Astrocyte of the cerebellum (primary cell): ENCODE measurements around the gene FAM53B.

Source experiments
- DNase-seq: peaks from one replicate; pipeline ENCODE4 v3.0.0-alpha.2; 2011; ENCODE audit warnings: low read depth
- H3K4me3 ChIP-seq: 2 replicates; pipeline ENCODE4 v1.5.1; 2011; ENCODE audit warnings: mild to moderate bottlenecking, low read depth, low read length, moderate library complexity
- CTCF ChIP-seq: IDR thresholded peaks from 2 replicates; pipeline ENCODE4 v1.5.1; 2012; ENCODE audit warnings: low read length, low read depth, moderate library complexity, mild to moderate bottlenecking; ENCODE audit errors: missing control alignments
- in situ Hi-C: cut with HindIII; loops from 2 replicates; pipeline ENCODE4 v1.10.0; 2017; ENCODE audit warnings: low sequenced_read_pairs

The FAM53B gene

GRCh38 chr10:124734311-124735166 is 9.6 kb downstream of the FAM53B start:
- no peak overlapping the region for H3K4me3 ChIP-seq
- no peak for TF ChIP-seq CTCF
- no peak for DNase-seq
- in situ Hi-C loops, result no loop called here

- no peak for DNase-seq
- TF ChIP-seq CTCF, result no peak
- in situ Hi-C loops, result no loop called here
- no peak overlapping the region for H3K4me3 ChIP-seq
Measured at GRCh38 chr10:124733571-124734245, 10.5 kb downstream of the FAM53B start.

GRCh38 chr10:124732931-124733570 is 11.1 kb downstream of the FAM53B start:
- in situ Hi-C loops, result no loop called here
- H3K4me3 ChIP-seq, result no peak overlapping the region
- no peak for DNase-seq
- no peak for TF ChIP-seq CTCF

- in situ Hi-C loops, result no loop called here
- TF ChIP-seq CTCF, result no peak
Measured at GRCh38 chr10:124731551-124731950, 12.6 kb downstream of the FAM53B start.

GRCh38 chr10:124730790-124731189 is 13.4 kb downstream of the FAM53B start:
- in situ Hi-C loops, result no loop called here
- no peak for TF ChIP-seq CTCF
- H3K4me3 ChIP-seq, result no peak overlapping the region
- DNase-seq, result no peak

More at GRCh38 chr10:124731551-124731950, 12.6 kb downstream of the FAM53B start:
- H3K4me3 ChIP-seq, result no peak overlapping the region
- no peak for DNase-seq

GRCh38 chr10:124728830-124729661 is 15.1 kb downstream of the FAM53B start:
- H3K4me3 ChIP-seq, result no peak overlapping the region
- DNase-seq, result no peak
- in situ Hi-C loops, result loop anchor here (5.0 kb wide), 1 partner anchor 67 kb away; no protein-coding TSS in a partner anchor
- TF ChIP-seq CTCF, result no peak
